ENCODE measurements around the gene SLC19A1. TPM values are rescaled to one million over a fixed set of nuclear protein-coding genes. Genes with fewer than 3 reads are reported as not detected.

Gene SLC19A1
- total and polyA plus RNA-seq, 4 donors, result 8.4 to 28.0 (median 13.0) TPM

DNA sequence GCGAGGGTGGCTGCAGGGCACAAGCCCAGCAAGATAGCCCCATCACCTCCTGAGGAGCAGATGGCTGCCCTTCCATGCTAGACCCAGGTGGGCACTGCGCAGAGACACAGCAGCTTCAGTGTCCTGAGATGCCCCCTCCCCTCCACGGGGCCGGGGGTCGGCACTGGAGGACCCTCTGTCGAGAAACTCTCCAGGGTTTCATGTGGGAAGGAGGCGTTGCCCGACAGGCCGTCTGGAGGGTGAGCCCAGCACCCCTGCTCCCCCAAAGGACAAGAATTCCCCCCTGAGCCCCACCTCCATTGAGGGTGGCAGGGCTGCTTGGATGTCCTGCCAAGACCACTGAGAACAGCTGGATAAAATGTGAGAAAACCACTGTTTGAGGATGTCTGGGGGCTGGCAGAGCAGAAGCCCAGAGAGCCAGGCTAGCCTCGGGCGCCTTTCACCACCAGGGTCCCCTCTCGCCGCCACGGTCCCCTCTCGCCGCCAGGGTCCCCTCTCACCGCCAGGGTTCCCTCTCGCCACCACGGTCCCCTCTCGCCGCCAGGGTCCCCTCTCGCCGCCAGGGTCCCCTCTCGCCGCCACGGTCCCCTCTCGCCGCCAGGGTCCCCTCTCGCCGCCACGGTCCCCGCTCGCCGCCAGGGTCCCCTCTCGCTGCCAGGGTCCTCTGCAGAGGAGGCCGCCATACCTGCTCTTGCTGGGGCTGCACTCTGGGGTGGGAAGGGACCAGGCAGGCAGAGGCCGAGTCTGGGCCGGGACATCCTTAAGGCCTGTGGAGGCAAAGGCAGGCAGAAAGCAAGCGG, 44.2 kb downstream of the SLC19A1 start:
- no peaks in the 10 kb centered on the region for H3K27me3 ChIP-seq (ENCODE audit: control insufficient read depth in 4 of 4, insufficient read depth in 4 of 4, low read length in 3 of 4)
- DNase-seq (ENCODE audit: low spot score), result no peak
- peaks cover 20 to 63% (median 29%) of the 10 kb centered on the region in 4 donors for H3K36me3 ChIP-seq (ENCODE audit: control insufficient read depth in 4 of 4, insufficient read depth in 3 of 4, low read depth in 1 of 4, low read length in 3 of 4)
- no peak for TF ChIP-seq TAF1 (conservative IDR thresholded peaks at IDR 0.05)
- TF ChIP-seq HNF4A (conservative IDR thresholded peaks at IDR 0.05), result no peak
- no peak for TF ChIP-seq HNF4G (IDR thresholded peaks at IDR 0.05)
- TF ChIP-seq, protein P1, sequence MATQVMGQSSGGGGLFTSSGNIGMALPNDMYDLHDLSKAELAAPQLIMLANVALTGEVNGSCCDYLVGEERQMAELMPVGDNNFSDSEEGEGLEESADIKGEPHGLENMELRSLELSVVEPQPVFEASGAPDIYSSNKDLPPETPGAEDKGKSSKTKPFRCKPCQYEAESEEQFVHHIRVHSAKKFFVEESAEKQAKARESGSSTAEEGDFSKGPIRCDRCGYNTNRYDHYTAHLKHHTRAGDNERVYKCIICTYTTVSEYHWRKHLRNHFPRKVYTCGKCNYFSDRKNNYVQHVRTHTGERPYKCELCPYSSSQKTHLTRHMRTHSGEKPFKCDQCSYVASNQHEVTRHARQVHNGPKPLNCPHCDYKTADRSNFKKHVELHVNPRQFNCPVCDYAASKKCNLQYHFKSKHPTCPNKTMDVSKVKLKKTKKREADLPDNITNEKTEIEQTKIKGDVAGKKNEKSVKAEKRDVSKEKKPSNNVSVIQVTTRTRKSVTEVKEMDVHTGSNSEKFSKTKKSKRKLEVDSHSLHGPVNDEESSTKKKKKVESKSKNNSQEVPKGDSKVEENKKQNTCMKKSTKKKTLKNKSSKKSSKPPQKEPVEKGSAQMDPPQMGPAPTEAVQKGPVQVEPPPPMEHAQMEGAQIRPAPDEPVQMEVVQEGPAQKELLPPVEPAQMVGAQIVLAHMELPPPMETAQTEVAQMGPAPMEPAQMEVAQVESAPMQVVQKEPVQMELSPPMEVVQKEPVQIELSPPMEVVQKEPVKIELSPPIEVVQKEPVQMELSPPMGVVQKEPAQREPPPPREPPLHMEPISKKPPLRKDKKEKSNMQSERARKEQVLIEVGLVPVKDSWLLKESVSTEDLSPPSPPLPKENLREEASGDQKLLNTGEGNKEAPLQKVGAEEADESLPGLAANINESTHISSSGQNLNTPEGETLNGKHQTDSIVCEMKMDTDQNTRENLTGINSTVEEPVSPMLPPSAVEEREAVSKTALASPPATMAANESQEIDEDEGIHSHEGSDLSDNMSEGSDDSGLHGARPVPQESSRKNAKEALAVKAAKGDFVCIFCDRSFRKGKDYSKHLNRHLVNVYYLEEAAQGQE (IDR thresholded peaks at IDR 0.05), result no peak
- TF ChIP-seq GABPA (IDR thresholded peaks at IDR 0.05 in 1 of 2, conservative IDR thresholded peaks at IDR 0.05 in 1 of 2), result no peak
- TF ChIP-seq FOXA2 (IDR thresholded peaks at IDR 0.05), result no peak
- TF ChIP-seq, protein P2, sequence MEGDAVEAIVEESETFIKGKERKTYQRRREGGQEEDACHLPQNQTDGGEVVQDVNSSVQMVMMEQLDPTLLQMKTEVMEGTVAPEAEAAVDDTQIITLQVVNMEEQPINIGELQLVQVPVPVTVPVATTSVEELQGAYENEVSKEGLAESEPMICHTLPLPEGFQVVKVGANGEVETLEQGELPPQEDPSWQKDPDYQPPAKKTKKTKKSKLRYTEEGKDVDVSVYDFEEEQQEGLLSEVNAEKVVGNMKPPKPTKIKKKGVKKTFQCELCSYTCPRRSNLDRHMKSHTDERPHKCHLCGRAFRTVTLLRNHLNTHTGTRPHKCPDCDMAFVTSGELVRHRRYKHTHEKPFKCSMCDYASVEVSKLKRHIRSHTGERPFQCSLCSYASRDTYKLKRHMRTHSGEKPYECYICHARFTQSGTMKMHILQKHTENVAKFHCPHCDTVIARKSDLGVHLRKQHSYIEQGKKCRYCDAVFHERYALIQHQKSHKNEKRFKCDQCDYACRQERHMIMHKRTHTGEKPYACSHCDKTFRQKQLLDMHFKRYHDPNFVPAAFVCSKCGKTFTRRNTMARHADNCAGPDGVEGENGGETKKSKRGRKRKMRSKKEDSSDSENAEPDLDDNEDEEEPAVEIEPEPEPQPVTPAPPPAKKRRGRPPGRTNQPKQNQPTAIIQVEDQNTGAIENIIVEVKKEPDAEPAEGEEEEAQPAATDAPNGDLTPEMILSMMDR (IDR thresholded peaks at IDR 0.05; ENCODE audit: low read depth, low read length, missing input control), result no peak
- TF ChIP-seq FOXA1 (IDR thresholded peaks at IDR 0.05), result no peak
- no peak for TF ChIP-seq JUND (IDR thresholded peaks at IDR 0.05)
- TF ChIP-seq RXRA (IDR thresholded peaks at IDR 0.05), result no peak
- TF ChIP-seq EGR1 (IDR thresholded peaks at IDR 0.05; ENCODE audit: low read depth in 2 of 2), result no peak
- 95% methylated on average over 39 of the region's 39 CpGs for WGBS
- H3K9me3 ChIP-seq (ENCODE audit: control insufficient read depth in 4 of 4, low read length in 3 of 4), result no peaks in the 10 kb centered on the region
- H3K9ac ChIP-seq (ENCODE audit: low read depth in 1 of 2, low read length in 2 of 2), result no peak overlapping the region
- no peak overlapping the region for H3K4me3 ChIP-seq (ENCODE audit: low read depth in 1 of 3, low read length in 3 of 3)
- no peak overlapping the region for H3K27ac ChIP-seq (ENCODE audit: low read depth in 1 of 2, low read length in 2 of 2)
- no peaks in the 10 kb centered on the region for H3K4me1 ChIP-seq (ENCODE audit: control insufficient read depth in 4 of 4, insufficient read depth in 4 of 4, low read length in 3 of 4)

DNA sequence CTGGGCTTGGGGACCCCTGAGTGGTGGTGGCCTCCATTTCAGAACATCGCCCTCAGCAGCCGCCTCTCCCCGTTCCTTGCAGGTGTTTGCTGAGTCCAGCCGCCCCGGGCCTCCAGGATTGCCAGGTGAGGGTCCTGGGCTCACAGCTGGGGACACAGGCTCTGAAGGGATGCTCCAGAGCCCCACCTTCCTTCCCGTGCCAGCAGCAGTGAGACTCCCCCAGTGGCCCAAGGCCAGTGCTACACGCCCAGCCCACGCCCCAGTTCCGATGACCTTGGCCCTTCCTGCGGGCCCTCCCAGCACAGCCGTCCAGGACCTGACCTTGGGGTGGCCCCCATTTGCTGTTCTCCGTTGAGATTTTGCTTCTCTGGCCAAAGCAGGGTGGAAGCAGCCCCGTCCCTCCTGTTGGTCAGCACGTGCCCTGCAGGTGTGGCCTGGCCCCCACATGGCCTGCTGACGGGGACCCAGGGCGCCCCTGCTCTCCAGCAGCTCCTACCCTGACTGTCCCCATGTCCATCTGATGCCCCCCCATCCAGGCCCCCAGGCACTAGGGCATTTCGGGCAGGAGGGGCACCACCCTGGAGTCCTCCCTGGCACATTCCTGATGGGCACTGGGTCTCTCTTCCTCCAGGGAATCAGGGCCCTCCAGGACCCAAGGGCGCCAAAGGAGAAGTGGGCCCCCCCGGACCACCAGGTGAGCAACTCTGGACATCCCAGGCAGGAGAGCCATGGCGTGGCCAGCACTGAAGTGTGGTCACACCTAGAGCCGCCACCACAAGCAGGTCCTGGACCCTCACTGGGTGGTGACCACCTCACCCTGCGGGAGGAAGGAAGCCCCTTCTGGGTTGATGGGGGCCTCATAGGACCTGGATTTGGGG, 45.0 kb downstream of the SLC19A1 start:
- Histone ChIP-seq H3K9ac (ENCODE audit: low read depth in 1 of 2, low read length in 2 of 2) (no peak overlapping the region), H3K4me3 (ENCODE audit: low read depth in 1 of 3, low read length in 3 of 3) (no peak overlapping the region), H3K9me3 (ENCODE audit: control insufficient read depth in 4 of 4, low read length in 3 of 4) (no peaks in the 10 kb centered on the region), H3K27ac (ENCODE audit: low read depth in 1 of 2, low read length in 2 of 2) (no peak overlapping the region), H3K27me3 (ENCODE audit: control insufficient read depth in 4 of 4, insufficient read depth in 4 of 4, low read length in 3 of 4) (no peaks in the 10 kb centered on the region), H3K4me1 (ENCODE audit: control insufficient read depth in 4 of 4, insufficient read depth in 4 of 4, low read length in 3 of 4) (no peaks in the 10 kb centered on the region), H3K36me3 (ENCODE audit: control insufficient read depth in 4 of 4, insufficient read depth in 3 of 4, low read depth in 1 of 4, low read length in 3 of 4) (peaks cover 20 to 63% (median 31%) of the 10 kb centered on the region in 4 donors)
- no peak for DNase-seq (ENCODE audit: low spot score)
- 82% methylated on average over 22 of the region's 22 CpGs for WGBS
- TF ChIP-seq, protein P3, sequence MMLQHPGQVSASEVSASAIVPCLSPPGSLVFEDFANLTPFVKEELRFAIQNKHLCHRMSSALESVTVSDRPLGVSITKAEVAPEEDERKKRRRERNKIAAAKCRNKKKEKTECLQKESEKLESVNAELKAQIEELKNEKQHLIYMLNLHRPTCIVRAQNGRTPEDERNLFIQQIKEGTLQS (IDR thresholded peaks at IDR 0.05), result no peak
- TF ChIP-seq, protein P1 (IDR thresholded peaks at IDR 0.05), result no peak
- TF ChIP-seq EGR1 (IDR thresholded peaks at IDR 0.05; ENCODE audit: low read depth in 2 of 2) (no peak), HNF4A (conservative IDR thresholded peaks at IDR 0.05) (no peak), RAD21 (IDR thresholded peaks at IDR 0.05) (no peak), JUND (IDR thresholded peaks at IDR 0.05) (no peak), FOXA2 (IDR thresholded peaks at IDR 0.05) (no peak)
- TF ChIP-seq, protein P4, sequence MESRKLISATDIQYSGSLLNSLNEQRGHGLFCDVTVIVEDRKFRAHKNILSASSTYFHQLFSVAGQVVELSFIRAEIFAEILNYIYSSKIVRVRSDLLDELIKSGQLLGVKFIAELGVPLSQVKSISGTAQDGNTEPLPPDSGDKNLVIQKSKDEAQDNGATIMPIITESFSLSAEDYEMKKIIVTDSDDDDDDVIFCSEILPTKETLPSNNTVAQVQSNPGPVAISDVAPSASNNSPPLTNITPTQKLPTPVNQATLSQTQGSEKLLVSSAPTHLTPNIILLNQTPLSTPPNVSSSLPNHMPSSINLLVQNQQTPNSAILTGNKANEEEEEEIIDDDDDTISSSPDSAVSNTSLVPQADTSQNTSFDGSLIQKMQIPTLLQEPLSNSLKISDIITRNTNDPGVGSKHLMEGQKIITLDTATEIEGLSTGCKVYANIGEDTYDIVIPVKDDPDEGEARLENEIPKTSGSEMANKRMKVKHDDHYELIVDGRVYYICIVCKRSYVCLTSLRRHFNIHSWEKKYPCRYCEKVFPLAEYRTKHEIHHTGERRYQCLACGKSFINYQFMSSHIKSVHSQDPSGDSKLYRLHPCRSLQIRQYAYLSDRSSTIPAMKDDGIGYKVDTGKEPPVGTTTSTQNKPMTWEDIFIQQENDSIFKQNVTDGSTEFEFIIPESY (IDR thresholded peaks at IDR 0.05), result no peak
